ENCODE results near the gene FNDC3B. TPM values are rescaled to one million over a fixed set of nuclear protein-coding genes. Genes with fewer than 3 reads are reported as not detected.

Gene FNDC3B
- total RNA-seq, 1 experiment from 2014 or later = 48.6 TPM

DNA sequence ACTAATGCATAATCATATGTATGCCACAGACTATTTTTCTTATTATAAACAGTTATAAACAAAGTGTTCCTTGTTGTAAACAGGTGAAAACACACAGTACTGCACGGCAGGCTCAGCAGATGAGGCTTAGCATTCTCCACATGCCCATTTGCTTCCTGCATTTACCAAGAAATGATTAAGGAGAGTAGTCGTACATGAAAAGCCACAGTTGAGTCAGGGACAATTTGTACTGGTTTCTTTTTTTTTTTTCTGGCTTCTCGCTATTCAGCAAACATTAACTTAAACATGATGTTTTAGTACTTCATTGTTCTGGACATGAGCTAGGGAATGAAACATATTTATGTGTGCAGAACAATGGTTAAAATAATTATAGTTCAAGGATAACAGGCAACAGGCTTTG is 345.5 kb downstream of the FNDC3B start:
- Histone ChIP-seq H3K36me3 (ENCODE audit: low read depth, low read length) (peaks cover 12% of the 10 kb centered on the region), H3K9me3 (ENCODE audit: low read length) (no peaks in the 10 kb centered on the region), H3K4me2 (ENCODE audit: low read length) (no peak overlapping the region), H3K4me1 (ENCODE audit: insufficient read depth, low read length) (no peaks in the 10 kb centered on the region), H3F3A (ENCODE audit: low read length, unreplicated experiment) (no peaks in the 10 kb centered on the region), H3K9me2 (replicated peaks; ENCODE audit: low read length) (no peaks in the 10 kb centered on the region), H3K79me2 (ENCODE audit: low read length) (no peaks in the 10 kb centered on the region), H3K27me3 (ENCODE audit: low read length) (no peaks in the 10 kb centered on the region), H4K20me1 (ENCODE audit: low read length) (no peaks in the 10 kb centered on the region), H2AFZ (ENCODE audit: low read length) (no peak overlapping the region), H3K9ac (ENCODE audit: low read length) (no peak overlapping the region), H3K4me3 (ENCODE audit: low read length) (no peak overlapping the region), H3K27ac (ENCODE audit: low read length) (no peak overlapping the region)
- ChIA-PET CTCF (no interaction called here), POLR2A (ENCODE audit: unreplicated experiment) (no interaction called here)
- ATAC-seq = no peak
- no peak for TF ChIP-seq EZH2phosphoT487 (IDR thresholded peaks at IDR 0.05; ENCODE audit: borderline replicate concordance, low read length)
- no peak for TF ChIP-seq EZH2 (IDR thresholded peaks at IDR 0.05; ENCODE audit: low read length, unreplicated experiment)
- TF ChIP-seq, protein P1, sequence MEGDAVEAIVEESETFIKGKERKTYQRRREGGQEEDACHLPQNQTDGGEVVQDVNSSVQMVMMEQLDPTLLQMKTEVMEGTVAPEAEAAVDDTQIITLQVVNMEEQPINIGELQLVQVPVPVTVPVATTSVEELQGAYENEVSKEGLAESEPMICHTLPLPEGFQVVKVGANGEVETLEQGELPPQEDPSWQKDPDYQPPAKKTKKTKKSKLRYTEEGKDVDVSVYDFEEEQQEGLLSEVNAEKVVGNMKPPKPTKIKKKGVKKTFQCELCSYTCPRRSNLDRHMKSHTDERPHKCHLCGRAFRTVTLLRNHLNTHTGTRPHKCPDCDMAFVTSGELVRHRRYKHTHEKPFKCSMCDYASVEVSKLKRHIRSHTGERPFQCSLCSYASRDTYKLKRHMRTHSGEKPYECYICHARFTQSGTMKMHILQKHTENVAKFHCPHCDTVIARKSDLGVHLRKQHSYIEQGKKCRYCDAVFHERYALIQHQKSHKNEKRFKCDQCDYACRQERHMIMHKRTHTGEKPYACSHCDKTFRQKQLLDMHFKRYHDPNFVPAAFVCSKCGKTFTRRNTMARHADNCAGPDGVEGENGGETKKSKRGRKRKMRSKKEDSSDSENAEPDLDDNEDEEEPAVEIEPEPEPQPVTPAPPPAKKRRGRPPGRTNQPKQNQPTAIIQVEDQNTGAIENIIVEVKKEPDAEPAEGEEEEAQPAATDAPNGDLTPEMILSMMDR (conservative IDR thresholded peaks at IDR 0.05; ENCODE audit: low read depth, low read length) = no peak
- intact Hi-C loops (cut with micrococcal nuclease) = no loop called here
- no TSS peak for BruUV-seq (replicated peaks)
- no peak for DNase-seq

- no peak for ATAC-seq
- Histone ChIP-seq H3K4me2 (ENCODE audit: low read length) (no peak overlapping the region), H3K27ac (ENCODE audit: low read length) (no peak overlapping the region), H3K79me2 (ENCODE audit: low read length) (no peaks in the 10 kb centered on the region), H3K9ac (ENCODE audit: low read length) (no peak overlapping the region), H3F3A (ENCODE audit: low read length, unreplicated experiment) (no peaks in the 10 kb centered on the region), H3K4me3 (ENCODE audit: low read length) (no peak overlapping the region), H2AFZ (ENCODE audit: low read length) (no peak overlapping the region), H3K36me3 (ENCODE audit: low read depth, low read length) (no peaks in the 10 kb centered on the region), H4K20me1 (ENCODE audit: low read length) (no peaks in the 10 kb centered on the region), H3K9me3 (ENCODE audit: low read length) (no peaks in the 10 kb centered on the region), H3K9me2 (replicated peaks; ENCODE audit: low read length) (no peaks in the 10 kb centered on the region), H3K4me1 (ENCODE audit: insufficient read depth, low read length) (no peaks in the 10 kb centered on the region), H3K27me3 (ENCODE audit: low read length) (no peaks in the 10 kb centered on the region)
- TF ChIP-seq EZH2 (IDR thresholded peaks at IDR 0.05; ENCODE audit: low read length, unreplicated experiment) = no peak
- TF ChIP-seq EZH2phosphoT487 (IDR thresholded peaks at IDR 0.05; ENCODE audit: borderline replicate concordance, low read length) = no peak
- TF ChIP-seq, protein P1 (conservative IDR thresholded peaks at IDR 0.05; ENCODE audit: low read depth, low read length) = no peak
- intact Hi-C loops (cut with micrococcal nuclease) = no loop called here
- ChIA-PET CTCF (no interaction called here), POLR2A (ENCODE audit: unreplicated experiment) (no interaction called here)
- no peak for DNase-seq
- no TSS peak for BruUV-seq (replicated peaks)
Measured at GRCh38 chr3:172387728-172388127, 348.4 kb downstream of the FNDC3B start.

DNA sequence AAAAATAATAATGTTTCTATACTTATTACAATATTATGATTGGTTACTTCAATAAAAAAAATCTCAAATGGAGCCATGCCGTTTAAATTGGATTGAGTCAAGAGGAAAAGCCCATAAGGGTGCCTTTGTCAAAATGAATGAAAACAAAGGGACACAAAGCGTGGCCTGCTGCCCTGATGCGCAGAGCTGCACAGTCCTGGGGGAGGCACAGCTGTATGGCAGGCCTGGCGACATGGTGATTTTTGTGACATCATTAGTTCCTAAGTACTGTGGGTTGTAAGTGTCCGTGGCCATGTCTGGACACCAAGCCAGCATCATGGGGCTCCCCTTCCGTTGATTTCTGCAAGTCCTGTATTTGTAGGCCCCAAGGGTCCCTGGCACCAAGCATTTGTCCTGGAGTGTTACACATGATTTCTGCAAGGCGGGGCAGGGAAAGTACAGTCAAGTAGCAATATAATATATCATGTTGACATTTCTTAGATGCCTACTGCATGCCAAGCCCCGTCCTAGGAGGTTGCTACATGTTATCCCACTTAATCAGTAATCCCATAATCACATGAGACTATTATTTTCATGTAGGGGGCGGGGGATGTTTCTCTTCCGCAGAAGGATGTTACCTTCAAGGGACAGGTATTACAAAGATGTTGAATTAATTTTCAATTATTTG is 349.2 kb downstream of the FNDC3B start:
- no peaks in the 10 kb centered on the region for H3K4me1 ChIP-seq (ENCODE audit: insufficient read depth, low read length)
- no peak overlapping the region for H3K4me2 ChIP-seq (ENCODE audit: low read length)
- CTCF ChIA-PET = no interaction called here
- intact Hi-C loops (cut with micrococcal nuclease) = no loop called here
- TF ChIP-seq EZH2 (IDR thresholded peaks at IDR 0.05; ENCODE audit: low read length, unreplicated experiment) = no peak
- H3K9me2 ChIP-seq (replicated peaks; ENCODE audit: low read length) = no peaks in the 10 kb centered on the region
- BruUV-seq (replicated peaks) = no TSS peak
- DNase-seq = no peak
- H3K27me3 ChIP-seq (ENCODE audit: low read length) = no peaks in the 10 kb centered on the region
- H3K27ac ChIP-seq (ENCODE audit: low read length) = no peak overlapping the region
- H2AFZ ChIP-seq (ENCODE audit: low read length) = no peak overlapping the region
- no peak for ATAC-seq
- no peaks in the 10 kb centered on the region for H3K9me3 ChIP-seq (ENCODE audit: low read length)
- H3K9ac ChIP-seq (ENCODE audit: low read length) = no peak overlapping the region
- no peaks in the 10 kb centered on the region for H3F3A ChIP-seq (ENCODE audit: low read length, unreplicated experiment)
- no peaks in the 10 kb centered on the region for H3K79me2 ChIP-seq (ENCODE audit: low read length)
- H3K36me3 ChIP-seq (ENCODE audit: low read depth, low read length) = no peaks in the 10 kb centered on the region
- H4K20me1 ChIP-seq (ENCODE audit: low read length) = no peaks in the 10 kb centered on the region
- POLR2A ChIA-PET (ENCODE audit: unreplicated experiment) = no interaction called here
- H3K4me3 ChIP-seq (ENCODE audit: low read length) = no peak overlapping the region
